Measurements from ENCODE around the gene SLC44A5. TPM values are rescaled to one million over a fixed set of nuclear protein-coding genes. Genes with fewer than 3 reads are reported as not detected.

The SLC44A5 gene
- total and polyA plus RNA-seq, 7 donors = 0.01 to 7.5 (median 0.49) TPM

DNA sequence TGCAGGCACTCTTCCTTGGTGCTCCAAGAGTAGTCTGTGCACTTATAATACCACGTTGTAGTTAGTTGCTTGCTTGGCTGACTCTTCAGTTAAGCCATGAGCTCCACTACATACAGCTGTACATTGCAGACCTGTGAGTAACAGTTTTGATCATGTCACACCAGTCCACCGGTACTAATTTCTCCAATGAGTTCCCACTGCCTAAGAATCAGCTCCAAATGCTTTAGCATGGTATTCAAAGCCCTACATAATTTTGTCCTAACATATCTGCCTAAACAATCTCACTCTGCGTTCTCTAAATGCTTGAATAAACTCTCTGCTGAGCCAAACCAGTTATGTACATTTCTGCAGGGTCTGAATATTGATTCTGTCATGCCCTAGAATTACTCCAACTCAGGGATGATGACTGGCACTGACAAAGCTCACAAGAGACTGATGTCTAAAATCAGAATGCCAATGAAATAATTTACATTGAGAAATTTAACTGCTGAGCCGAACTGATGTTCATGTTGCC lies 276.0 kb downstream of the SLC44A5 start:
- 71 to 88% (median 74%) methylated on average over 4 of the region's 4 CpGs for WGBS, 3 donors

DNA sequence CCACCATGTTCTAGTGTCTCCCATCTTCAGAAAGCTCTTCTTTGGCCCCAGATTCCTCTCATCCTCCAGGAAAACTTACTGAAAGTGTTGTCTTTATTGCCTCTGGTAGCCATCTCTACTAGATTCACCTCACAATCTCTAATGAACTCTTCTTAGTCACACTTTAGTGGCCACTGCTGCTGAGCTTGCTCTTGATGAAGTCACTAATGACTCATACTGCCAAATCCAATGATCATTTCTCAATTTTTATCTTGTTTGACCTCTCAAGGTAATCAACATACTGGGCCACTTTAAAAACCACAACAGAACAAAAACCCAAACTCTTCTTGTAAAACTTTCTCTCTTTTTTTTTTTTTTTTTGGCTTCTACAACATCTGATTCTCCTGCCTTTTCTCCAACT lies 280.3 kb downstream of the SLC44A5 start:
- no peaks in the 10 kb centered on the region for H3K27me3 ChIP-seq (ENCODE audit: insufficient read depth in 3 of 3, low read length in 2 of 3)
- peaks cover 21% of the 10 kb centered on the region for H3K4me1 ChIP-seq
- intact Hi-C loops (cut with DNase I) = no loop called here
- H3K36me3 ChIP-seq (ENCODE audit: insufficient read depth in 1 of 2, low read depth in 1 of 2) = no peaks in the 10 kb centered on the region
- no peaks in the 10 kb centered on the region for H3K9me3 ChIP-seq
- no peak overlapping the region for H3K4me3 ChIP-seq
- no peak overlapping the region for H3K27ac ChIP-seq
- no peak for DNase-seq
- TF ChIP-seq, protein P1, sequence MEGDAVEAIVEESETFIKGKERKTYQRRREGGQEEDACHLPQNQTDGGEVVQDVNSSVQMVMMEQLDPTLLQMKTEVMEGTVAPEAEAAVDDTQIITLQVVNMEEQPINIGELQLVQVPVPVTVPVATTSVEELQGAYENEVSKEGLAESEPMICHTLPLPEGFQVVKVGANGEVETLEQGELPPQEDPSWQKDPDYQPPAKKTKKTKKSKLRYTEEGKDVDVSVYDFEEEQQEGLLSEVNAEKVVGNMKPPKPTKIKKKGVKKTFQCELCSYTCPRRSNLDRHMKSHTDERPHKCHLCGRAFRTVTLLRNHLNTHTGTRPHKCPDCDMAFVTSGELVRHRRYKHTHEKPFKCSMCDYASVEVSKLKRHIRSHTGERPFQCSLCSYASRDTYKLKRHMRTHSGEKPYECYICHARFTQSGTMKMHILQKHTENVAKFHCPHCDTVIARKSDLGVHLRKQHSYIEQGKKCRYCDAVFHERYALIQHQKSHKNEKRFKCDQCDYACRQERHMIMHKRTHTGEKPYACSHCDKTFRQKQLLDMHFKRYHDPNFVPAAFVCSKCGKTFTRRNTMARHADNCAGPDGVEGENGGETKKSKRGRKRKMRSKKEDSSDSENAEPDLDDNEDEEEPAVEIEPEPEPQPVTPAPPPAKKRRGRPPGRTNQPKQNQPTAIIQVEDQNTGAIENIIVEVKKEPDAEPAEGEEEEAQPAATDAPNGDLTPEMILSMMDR (IDR thresholded peaks at IDR 0.05) = no peak
- ATAC-seq = no peak

More for the DNA sequence above, 276.0 kb downstream of the SLC44A5 start:
- Histone ChIP-seq H3K4me1 (peaks cover 14% of the 10 kb centered on the region), H3K9me3 (no peaks in the 10 kb centered on the region), H3K27me3 (ENCODE audit: insufficient read depth in 3 of 3, low read length in 2 of 3) (no peaks in the 10 kb centered on the region), H3K4me3 (no peak overlapping the region), H3K36me3 (ENCODE audit: insufficient read depth in 1 of 2, low read depth in 1 of 2) (no peaks in the 10 kb centered on the region), H3K27ac (no peak overlapping the region)
- no peak for ATAC-seq
- DNase-seq = no peak
- TF ChIP-seq, protein P1 (IDR thresholded peaks at IDR 0.05) = no peak
- intact Hi-C loops (cut with DNase I) = loop anchor here in 1 of 2 donors (5.0 kb wide), 1 partner anchor 37 kb away; no protein-coding TSS in a partner anchor

DNA sequence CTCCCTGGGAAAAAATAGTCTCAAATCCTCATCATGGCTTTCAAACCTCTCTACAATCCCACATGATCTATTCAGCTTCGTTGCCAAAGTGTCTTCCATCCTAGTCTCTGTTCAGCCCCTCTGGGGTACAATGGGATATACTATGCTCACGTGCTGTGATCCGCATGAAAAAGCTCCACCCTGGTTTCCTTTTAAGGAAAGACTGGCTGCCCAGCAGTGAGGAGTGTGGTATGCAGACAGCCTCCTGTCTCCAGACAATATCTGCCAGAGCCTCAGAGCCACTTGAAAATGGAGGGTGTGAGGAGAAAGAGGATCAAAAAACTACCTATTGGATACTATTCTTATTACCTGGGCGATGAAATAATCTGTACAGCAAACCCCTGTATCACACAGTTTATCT lies 282.2 kb downstream of the SLC44A5 start:
- Histone ChIP-seq H3K36me3 (ENCODE audit: insufficient read depth in 1 of 2, low read depth in 1 of 2) (no peaks in the 10 kb centered on the region), H3K9me3 (no peaks in the 10 kb centered on the region), H3K27me3 (ENCODE audit: insufficient read depth in 3 of 3, low read length in 2 of 3) (no peaks in the 10 kb centered on the region), H3K4me3 (no peak overlapping the region), H3K4me1 (peaks cover 21% of the 10 kb centered on the region), H3K27ac (peak overlapping the region; percentile 75)
- ATAC-seq = no peak
- no peak for DNase-seq
- intact Hi-C loops (cut with DNase I) = no loop called here
- 53 to 59% (median 55%) methylated on average over 4 of the region's 4 CpGs for WGBS, 3 donors
- TF ChIP-seq, protein P1 (IDR thresholded peaks at IDR 0.05) = no peak

DNA sequence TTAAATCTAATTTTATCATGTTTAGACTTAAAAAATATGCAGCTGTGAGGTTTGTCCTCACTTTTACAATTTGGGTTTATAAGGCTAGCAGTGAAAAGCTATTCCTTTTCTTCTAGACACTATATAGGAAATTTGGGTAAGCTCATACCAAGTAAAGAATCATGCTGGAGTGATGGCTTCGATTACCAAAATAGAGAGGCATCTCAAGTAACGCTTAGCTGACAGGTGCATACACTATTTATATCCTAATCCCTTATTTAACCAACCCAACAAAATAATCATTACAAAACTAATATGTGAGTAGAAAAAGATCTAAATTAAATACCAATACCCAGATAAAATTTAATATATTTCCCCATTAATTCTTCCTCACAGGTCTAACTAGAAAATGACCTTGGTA lies 283.5 kb downstream of the SLC44A5 start:
- TF ChIP-seq, protein P1 (IDR thresholded peaks at IDR 0.05) = no peak
- no peak for DNase-seq
- 31 to 39% (median 33%) methylated on average over 2 of the region's 2 CpGs for WGBS, 3 donors
- Histone ChIP-seq H3K36me3 (ENCODE audit: insufficient read depth in 1 of 2, low read depth in 1 of 2) (no peaks in the 10 kb centered on the region), H3K27ac (peak overlapping the region; percentile 75), H3K9me3 (no peaks in the 10 kb centered on the region), H3K4me1 (peaks cover 21% of the 10 kb centered on the region), H3K4me3 (peak overlapping the region; percentile 23), H3K27me3 (ENCODE audit: insufficient read depth in 3 of 3, low read length in 2 of 3) (no peaks in the 10 kb centered on the region)
- peak in 1 of 4 donors; percentile 78 for ATAC-seq
- intact Hi-C loops (cut with DNase I) = no loop called here

DNA sequence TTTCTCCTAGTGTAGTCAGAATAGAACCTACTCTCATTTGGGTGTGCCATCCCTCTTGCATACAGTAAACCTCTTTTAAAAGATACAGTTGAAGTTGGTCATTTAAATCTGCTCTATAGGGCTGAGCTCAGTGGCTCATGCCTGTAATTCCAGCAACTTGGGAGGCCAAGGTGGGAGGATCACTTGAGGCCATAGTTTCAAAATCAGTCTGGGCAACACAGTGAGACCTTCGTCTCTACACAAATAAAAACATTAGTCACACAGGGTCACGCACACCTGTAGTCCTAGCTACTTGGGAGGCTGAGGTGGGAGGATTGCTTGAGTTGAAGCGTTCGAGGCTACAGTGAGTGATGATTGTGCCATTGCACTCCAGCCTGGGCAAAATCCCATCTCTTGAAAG lies 292.9 kb downstream of the SLC44A5 start:
- 86 to 90% (median 87%) methylated on average over 4 of the region's 4 CpGs for WGBS, 3 donors
- Histone ChIP-seq H3K9me3 (no peaks in the 10 kb centered on the region), H3K4me3 (no peak overlapping the region), H3K36me3 (ENCODE audit: insufficient read depth in 1 of 2, low read depth in 1 of 2) (no peaks in the 10 kb centered on the region), H3K27ac (no peak overlapping the region), H3K27me3 (ENCODE audit: insufficient read depth in 3 of 3, low read length in 2 of 3) (no peaks in the 10 kb centered on the region), H3K4me1 (no peaks in the 10 kb centered on the region)
- intact Hi-C loops (cut with DNase I) = no loop called here
- ATAC-seq (no peak), DNase-seq (no peak)
- TF ChIP-seq, protein P1 (IDR thresholded peaks at IDR 0.05) = no peak
